ENCODE results near the gene CUL2. TPM values are rescaled to one million over a fixed set of nuclear protein-coding genes. Genes with fewer than 3 reads are reported as not detected.

Gene CUL2
- total RNA-seq, 4 donors from 2014 or later: 6.4 to 43.3 (median 25.3) TPM

GRCh38 chr10:35124540-35124939 is 34.4 kb upstream of the CUL2 start:
- Histone ChIP-seq H3K4me1 (no peaks in the 10 kb centered on the region), H3K9me3 (no peaks in the 10 kb centered on the region), H3K36me3 (no peaks in the 10 kb centered on the region), H3K27ac (no peak overlapping the region), H3K4me3 (no peak overlapping the region), H3K27me3 (no peaks in the 10 kb centered on the region)
- TF ChIP-seq CTCF (IDR thresholded peaks at IDR 0.05) (no peak), POLR2A (IDR thresholded peaks at IDR 0.05) (no peak)
- DNase-seq: no peak
- intact Hi-C loops (cut with DNase I; ENCODE audit: low total_unique reads): loop anchor here (5.0 kb wide), 2 partner anchors 78 to 93 kb away; no protein-coding TSS in a partner anchor

- no peaks in the 10 kb centered on the region for H3K36me3 ChIP-seq
- no peak overlapping the region for H3K27ac ChIP-seq
- no peak for DNase-seq
- H3K9me3 ChIP-seq: no peaks in the 10 kb centered on the region
- H3K4me3 ChIP-seq: no peak overlapping the region
- no peaks in the 10 kb centered on the region for H3K27me3 ChIP-seq
- TF ChIP-seq CTCF (IDR thresholded peaks at IDR 0.05) (no peak), POLR2A (IDR thresholded peaks at IDR 0.05) (no peak)
- intact Hi-C loops (cut with DNase I; ENCODE audit: low total_unique reads): no loop called here
- no peaks in the 10 kb centered on the region for H3K4me1 ChIP-seq
These were observed 29.2 kb upstream of the CUL2 start for GRCh38 chr10:35119378-35119777.

- Histone ChIP-seq H3K36me3 (no peaks in the 10 kb centered on the region), H3K4me1 (no peaks in the 10 kb centered on the region), H3K27me3 (no peaks in the 10 kb centered on the region), H3K27ac (no peak overlapping the region), H3K9me3 (no peaks in the 10 kb centered on the region), H3K4me3 (no peak overlapping the region)
- no peak for TF ChIP-seq CTCF (IDR thresholded peaks at IDR 0.05)
- no peak for TF ChIP-seq POLR2A (IDR thresholded peaks at IDR 0.05)
- DNase-seq: no peak
- intact Hi-C loops (cut with DNase I; ENCODE audit: low total_unique reads): no loop called here
These were observed 22.4 kb upstream of the CUL2 start for GRCh38 chr10:35112571-35112970.

- no peak for TF ChIP-seq CTCF (IDR thresholded peaks at IDR 0.05)
- TF ChIP-seq POLR2A (IDR thresholded peaks at IDR 0.05): no peak
- no peaks in the 10 kb centered on the region for H3K27me3 ChIP-seq
- H3K27ac ChIP-seq: no peak overlapping the region
- H3K9me3 ChIP-seq: no peaks in the 10 kb centered on the region
- H3K4me3 ChIP-seq: no peak overlapping the region
- no peaks in the 10 kb centered on the region for H3K4me1 ChIP-seq
- DNase-seq: no peak
- H3K36me3 ChIP-seq: no peaks in the 10 kb centered on the region
- intact Hi-C loops (cut with DNase I; ENCODE audit: low total_unique reads): no loop called here
These were observed 13.7 kb upstream of the CUL2 start for GRCh38 chr10:35103882-35104281.

GRCh38 chr10:35097510-35097909 is 7.4 kb upstream of the CUL2 start:
- Histone ChIP-seq H3K4me3 (no peak overlapping the region), H3K4me1 (no peaks in the 10 kb centered on the region), H3K9me3 (no peaks in the 10 kb centered on the region), H3K36me3 (no peaks in the 10 kb centered on the region), H3K27ac (no peak overlapping the region), H3K27me3 (no peaks in the 10 kb centered on the region)
- DNase-seq: no peak
- TF ChIP-seq CTCF (IDR thresholded peaks at IDR 0.05) (no peak), POLR2A (IDR thresholded peaks at IDR 0.05) (no peak)
- intact Hi-C loops (cut with DNase I; ENCODE audit: low total_unique reads): no loop called here
